ENCODE results near the gene PTBP1.
"Not testable (repeated sequence)": the region's sequence is repeated elsewhere in the genome, so short reads cannot be mapped to it uniquely, and the experiment has no call there.

DNA sequence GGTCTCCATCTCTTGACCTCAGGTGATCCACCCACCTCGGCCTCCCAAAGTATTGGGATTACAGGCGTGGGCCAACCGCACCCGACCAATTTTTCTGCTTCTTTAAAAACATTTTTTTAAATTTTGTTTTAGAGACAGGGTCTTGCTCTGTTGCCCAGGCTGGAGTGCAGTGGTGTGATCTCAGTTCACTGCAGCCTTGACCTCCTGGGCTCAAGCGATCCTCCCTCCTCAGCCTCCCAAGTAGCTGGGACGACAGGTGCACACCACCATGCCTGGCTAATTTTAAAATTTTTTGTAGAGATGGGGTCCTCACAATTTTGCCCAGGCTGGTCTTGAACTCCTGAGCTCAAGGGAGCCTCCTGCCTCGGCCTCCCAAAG is 45.5 kb downstream of the PTBP1 start:
- TF ChIP-seq, protein P1, sequence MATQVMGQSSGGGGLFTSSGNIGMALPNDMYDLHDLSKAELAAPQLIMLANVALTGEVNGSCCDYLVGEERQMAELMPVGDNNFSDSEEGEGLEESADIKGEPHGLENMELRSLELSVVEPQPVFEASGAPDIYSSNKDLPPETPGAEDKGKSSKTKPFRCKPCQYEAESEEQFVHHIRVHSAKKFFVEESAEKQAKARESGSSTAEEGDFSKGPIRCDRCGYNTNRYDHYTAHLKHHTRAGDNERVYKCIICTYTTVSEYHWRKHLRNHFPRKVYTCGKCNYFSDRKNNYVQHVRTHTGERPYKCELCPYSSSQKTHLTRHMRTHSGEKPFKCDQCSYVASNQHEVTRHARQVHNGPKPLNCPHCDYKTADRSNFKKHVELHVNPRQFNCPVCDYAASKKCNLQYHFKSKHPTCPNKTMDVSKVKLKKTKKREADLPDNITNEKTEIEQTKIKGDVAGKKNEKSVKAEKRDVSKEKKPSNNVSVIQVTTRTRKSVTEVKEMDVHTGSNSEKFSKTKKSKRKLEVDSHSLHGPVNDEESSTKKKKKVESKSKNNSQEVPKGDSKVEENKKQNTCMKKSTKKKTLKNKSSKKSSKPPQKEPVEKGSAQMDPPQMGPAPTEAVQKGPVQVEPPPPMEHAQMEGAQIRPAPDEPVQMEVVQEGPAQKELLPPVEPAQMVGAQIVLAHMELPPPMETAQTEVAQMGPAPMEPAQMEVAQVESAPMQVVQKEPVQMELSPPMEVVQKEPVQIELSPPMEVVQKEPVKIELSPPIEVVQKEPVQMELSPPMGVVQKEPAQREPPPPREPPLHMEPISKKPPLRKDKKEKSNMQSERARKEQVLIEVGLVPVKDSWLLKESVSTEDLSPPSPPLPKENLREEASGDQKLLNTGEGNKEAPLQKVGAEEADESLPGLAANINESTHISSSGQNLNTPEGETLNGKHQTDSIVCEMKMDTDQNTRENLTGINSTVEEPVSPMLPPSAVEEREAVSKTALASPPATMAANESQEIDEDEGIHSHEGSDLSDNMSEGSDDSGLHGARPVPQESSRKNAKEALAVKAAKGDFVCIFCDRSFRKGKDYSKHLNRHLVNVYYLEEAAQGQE (IDR thresholded peaks at IDR 0.05; ENCODE audit: insufficient read depth in 1 of 2, low read depth in 2 of 2, low read length in 1 of 2) = not testable (repeated sequence)
- TF ChIP-seq, protein P2, sequence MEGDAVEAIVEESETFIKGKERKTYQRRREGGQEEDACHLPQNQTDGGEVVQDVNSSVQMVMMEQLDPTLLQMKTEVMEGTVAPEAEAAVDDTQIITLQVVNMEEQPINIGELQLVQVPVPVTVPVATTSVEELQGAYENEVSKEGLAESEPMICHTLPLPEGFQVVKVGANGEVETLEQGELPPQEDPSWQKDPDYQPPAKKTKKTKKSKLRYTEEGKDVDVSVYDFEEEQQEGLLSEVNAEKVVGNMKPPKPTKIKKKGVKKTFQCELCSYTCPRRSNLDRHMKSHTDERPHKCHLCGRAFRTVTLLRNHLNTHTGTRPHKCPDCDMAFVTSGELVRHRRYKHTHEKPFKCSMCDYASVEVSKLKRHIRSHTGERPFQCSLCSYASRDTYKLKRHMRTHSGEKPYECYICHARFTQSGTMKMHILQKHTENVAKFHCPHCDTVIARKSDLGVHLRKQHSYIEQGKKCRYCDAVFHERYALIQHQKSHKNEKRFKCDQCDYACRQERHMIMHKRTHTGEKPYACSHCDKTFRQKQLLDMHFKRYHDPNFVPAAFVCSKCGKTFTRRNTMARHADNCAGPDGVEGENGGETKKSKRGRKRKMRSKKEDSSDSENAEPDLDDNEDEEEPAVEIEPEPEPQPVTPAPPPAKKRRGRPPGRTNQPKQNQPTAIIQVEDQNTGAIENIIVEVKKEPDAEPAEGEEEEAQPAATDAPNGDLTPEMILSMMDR (IDR thresholded peaks at IDR 0.05) = not testable (repeated sequence)
- not testable (repeated sequence) for TF ChIP-seq POLR2AphosphoS5 (IDR thresholded peaks at IDR 0.05; ENCODE audit: low read depth, low read length)

Measured in Panc1 (cell line).